HG03103 (cell line): Measurements from ENCODE around the gene FANCC.

Experiments used
- ATAC-seq: cut with Tn5 transposase; IDR thresholded peaks from one replicate; pipeline ENCODE4 v1.9.1; 2021; ENCODE audit warnings: low read depth; ENCODE audit not compliant: unreplicated experiment

FANCC gene

DNA sequence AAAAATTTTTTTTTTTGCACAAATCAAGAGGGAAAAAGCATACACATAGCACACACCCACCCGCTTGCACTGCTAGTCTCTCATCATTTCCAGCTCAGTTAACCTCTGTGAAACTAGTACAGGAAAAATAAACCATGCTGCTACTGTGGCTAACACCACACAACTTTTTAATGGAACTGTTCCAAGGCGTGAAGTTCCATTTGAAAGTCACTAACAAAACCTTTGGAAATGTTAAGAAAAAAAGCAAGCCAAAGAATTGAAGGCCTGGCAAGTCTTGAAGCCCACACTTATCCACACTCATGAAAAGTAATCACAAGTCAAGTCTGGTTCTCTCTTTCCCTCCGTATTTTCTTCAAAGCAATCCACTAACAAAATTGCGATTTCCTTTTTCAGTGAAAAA lies 116.3 kb downstream of the FANCC start:
- ATAC-seq, result no peak

DNA sequence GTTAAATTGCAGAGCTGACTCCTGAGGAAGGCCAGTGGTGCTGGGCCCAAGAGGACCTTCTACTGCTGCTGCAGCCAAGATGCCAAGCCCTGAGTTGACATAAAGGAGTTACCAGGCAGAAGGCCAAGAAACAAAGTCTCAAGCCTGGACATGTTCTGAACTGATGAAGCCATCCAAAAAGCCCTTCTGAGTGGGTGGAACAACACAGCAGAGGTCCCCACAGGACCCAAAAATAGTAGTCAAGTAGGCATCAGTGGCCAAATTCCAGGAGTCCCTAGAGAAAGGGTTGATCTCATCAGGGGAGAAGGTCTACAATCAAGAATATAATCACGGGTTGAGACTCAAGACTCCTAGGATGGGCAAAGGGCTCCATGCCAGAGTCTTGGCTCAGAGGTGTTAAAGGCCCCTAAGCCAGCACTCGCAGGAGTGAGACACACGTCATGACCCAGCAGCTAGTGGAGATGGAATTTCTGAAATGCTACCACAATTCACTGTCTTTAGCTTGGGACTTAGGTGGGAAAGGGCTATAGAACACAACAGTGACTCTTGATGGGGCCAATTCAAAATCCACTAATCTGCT lies 119.7 kb downstream of the FANCC start:
- no peak for ATAC-seq

DNA sequence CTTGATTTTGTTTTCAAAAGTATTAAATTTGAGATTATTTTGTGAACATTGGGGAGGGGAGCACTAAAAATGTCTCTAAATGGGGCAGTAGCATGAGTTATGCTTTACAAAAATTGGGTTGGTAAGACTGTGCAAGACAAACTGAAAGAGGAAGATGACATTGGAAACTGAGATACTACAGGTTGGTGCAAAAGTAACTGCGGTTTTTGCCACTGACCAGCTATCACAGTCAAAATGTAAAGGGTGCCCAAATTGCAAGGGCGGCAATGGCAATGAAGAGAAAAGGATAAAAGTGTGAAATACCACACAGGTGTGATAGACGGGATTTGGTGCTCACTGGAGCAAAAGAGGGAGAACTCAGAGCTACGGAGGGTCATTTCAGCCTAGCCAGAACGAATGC lies 124.0 kb downstream of the FANCC start:
- no peak for ATAC-seq

DNA sequence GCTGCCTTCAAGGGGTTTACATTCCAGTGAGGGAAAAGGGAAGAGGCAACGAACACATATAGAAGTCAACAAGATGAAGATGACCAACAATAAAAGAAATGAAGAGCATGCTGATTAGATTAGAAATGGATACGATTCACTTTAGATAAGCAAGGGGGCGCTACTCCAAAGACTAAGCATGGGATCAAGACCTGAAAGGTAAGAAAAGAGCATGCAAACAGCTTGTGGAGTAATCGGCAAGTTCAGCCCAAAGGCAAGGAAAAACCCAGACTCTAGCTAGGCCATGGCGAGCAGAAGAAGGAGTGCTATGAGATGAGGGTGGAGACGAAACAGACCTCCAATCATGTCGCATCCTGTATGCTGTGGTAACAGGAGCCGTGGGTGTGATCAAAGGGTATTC lies 124.4 kb downstream of the FANCC start:
- ATAC-seq, result no peak

DNA sequence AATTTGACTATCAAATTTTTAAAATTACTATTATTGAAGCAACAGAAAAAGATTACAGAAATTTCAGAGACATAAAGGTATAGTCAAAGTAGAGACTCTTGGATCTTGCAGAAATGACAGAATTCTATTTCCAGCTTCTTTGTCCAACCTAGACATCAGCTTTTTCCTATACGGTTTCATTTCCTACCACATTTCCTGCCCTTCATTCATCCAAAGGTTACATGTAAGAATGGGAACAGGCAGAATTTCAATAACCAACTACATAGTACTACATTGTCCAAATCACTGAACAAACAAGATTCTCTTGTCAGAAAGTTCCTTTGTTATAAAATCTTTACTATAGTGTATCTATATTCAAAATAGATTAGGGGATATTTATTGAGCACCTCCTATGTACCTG lies 124.9 kb downstream of the FANCC start:
- no peak for ATAC-seq

DNA sequence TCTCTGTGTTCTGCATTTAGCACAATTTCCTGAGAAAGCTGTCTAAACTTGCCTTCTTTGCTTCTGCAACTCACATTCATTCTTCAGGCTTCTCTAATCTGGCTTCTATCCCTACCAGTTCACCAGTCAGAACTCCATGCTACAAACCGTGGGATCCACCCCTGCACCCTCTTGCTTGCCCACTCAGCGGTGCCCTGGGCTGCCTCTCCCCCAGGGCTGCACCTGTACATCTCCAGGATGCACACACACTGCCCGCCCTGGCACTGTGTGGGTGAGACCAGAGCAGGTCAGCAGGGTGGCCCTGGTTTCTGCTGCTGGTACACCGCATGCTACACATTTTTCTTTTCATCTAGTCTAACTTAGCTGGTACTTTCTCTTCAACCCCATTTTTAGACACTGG lies 127.1 kb downstream of the FANCC start:
- no peak for ATAC-seq

DNA sequence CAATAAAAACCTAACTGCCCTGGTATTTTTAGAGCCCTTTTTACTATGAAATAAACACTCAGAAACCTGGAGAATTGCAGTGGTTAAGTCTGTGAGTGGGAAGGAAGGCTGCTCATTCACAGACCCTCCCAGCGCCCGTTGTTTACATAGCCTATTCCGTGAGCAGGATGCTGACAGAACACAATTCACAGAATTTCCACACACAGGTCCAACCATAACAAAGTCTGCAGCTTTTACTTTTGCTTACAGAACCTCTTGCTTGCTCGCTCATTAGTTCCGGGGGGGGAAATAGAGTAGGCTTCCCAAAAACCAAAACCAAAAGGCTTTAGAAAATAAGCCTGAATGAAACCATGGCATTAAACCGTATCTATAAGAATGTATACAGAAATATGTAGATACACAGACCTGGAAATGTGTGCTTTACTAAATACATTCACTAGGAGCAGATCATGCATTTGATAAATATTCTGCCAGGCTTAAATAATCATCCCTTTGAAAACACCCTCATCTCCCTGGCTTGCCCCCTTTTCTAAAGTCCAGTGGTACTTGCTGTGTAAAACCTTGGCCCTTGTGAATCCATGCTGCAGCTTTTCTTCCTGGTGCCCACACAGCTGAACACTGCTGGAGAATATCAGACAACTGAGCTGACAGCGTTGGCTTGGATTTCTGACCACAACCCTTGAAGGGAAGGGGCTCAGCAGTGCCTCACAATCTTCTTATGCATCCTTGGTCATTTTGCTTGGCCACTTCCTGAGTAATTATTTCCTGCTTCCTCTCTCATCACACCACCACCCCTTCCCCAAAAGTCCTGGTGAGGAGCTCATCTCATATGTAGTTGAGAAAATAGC lies 128.0 kb downstream of the FANCC start:
- ATAC-seq, result no peak

DNA sequence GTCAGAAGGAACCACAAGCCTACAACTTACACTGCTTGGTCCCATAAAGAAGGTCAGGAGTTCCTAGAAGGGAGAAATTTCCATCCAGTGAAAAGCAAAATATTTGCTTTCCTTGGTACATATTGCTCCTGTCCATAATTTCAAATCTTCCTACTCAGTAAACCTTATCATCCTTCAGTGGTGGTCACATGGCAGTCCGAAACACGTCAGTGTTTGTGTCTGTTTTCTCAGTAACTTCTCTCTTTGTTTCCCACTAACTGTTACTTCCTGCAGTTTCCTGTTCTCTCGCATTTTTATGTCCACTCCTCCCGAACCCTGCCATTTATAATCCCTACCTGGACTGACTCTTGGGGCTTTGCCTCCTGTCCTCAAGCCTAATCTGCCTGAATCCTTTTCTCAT lies 129.1 kb downstream of the FANCC start:
- ATAC-seq, result no peak

DNA sequence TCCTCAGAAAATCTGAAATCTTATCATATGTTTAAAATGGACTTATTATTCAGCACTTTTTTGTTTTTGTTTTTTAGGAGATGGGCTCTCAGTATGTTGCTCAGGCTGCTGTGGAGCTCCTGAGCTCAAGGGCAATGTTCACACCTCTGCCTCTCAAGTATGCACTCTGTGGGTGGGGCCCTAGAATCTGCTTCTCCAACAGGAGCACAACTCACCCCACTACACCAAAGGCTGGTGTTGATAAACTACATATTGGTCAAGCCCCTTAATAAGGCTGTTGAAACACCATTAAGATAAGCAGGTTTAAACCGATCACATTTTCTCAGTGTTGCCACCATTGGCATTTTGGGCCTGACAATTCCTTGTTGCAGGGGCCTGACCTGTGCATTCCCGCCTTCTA lies 131.6 kb downstream of the FANCC start:
- ATAC-seq, result no peak

DNA sequence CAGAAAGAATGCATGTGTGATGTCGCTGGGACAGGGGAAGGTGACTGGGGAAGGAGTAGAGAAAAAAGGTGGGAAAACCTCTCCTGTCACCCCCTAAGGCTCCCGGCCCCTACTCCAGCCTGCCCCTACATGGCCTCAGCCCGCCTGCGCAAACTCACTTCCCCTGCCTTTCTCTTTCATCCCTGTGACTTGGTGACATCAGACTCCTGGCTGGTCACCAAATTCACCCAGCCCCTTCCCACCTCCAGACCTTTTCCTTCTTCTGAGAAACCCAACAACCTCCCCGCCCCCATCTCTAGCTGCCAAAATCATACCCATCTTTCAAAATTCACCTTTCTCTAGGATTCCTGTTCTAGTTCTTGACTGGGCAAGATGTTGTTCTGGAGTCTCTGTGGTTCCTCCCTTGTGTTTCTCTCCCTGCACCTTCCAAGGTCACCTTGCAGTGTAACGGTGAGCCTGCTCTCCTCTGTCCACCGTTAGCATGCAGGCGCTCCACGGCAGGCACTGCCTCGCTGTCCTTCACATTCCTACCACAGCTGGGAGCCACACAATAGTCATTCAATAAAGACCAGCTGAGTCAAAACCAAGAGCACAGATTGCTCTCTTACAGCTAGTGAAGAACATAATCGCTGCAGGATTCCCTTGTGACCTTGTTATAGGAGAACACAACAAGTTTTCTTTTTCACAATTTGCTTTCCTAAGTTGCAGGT lies 134.5 kb downstream of the FANCC start:
- no peak for ATAC-seq

DNA sequence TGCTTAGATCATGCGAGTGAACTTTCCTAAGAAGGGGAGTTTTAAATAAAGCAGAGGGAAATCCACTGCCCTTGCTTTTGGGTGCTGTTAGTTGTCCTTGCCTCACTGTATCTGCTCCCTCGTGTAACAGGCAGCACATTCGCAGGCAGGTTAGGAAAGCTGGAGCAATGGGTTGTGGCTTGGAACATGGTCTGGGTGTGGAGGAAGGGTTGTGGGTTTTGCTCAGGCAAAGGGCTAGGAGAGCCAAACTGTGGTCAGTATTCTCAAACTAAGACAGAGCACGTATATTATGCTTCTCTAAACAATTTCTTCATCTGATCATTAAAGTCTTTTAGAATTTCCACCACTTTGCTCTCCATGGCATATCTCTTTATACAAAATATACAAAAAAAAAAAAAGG lies 135.7 kb downstream of the FANCC start:
- ATAC-seq, result no peak

DNA sequence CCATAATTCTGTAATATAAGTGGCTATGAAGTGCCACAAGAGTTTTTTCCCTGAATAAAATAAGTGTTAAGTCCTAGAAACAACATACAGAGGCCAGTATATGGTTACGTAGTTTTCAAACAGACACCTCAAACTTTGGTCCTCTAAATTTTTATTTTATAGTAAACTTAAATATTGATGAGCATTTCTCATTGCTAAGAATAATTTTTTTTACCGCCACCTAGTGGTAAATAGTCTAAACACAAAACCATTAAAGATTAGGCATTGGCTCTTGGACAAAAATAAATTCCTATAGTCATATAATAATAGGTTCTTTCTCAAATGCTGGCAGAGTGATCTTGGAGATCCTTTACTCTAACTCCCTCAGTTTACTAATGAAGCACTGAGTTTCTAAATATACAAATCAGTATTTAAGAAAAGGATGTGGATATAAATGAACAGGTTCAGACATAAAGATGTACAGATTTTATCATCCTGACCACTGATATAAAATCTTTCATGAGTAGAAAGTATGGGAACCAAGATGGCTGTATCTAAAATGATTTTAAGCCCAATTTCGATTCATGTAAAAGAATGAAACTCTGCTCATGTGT lies 136.2 kb downstream of the FANCC start:
- no peak for ATAC-seq

DNA sequence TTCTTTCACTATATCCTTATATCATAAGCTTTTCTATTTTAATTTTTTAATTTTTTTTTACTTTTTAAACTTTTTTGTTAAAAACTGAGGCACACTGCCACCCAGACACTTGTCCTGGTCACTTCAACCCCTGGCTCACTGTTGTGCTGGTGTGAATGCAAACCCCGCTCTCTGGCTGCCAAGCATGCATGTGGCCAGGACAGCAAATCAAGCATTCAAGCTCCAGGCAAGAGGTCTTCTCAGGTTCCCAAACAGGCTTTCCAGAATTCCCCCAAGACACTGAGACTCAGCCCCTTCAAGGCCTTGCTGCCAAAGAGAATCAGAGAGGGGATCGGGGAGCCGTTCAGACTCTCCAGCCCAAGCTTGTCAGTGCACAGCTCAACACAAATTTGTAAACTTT lies 139.9 kb downstream of the FANCC start:
- ATAC-seq, result no peak

DNA sequence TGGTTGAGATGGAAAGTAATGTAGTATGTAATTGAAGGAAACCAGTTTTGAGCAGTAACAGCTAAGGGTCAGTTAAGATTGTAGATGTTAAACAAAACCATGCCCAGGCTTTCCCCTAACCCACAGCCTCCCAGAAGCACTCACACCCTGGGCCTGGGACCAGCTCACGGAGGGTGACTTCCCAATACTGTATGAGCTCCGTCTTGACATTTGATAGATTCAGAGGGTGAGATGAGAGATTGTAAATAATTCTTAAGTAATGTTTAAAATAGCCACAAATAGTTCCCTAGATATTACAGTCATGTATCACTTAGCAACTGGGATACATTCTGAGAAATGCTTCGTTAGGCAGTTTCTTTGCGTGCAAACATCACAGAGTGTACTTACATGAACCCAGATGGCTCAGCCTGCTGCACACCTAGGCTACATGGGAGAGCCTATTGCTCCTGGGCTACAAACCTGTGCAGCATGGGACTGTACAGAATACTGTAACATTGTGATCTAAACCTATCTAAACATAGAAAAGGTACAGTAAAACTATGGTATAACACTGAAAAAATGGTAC lies 140.7 kb downstream of the FANCC start:
- ATAC-seq, result no peak

DNA sequence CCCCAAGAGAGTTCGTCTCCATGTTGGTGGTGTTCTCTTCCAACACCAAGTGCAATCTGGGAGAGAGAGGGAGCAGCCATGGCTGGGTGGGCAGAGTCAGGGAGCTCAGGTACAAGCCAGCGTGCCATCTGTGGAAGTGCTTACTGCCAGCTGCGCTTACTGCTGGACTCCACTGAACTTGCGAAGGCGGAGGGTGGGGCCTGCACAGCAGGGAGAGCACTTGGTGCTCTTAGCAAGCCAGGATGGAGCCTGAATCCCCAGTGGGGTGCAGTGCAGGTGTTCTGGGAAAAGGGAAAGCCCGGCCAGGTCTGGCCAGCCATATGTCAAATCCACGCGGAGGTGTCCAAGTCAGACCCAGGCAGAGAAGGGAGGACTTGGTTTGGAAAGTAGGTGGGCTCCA lies 142.0 kb downstream of the FANCC start:
- ATAC-seq, result no peak

DNA sequence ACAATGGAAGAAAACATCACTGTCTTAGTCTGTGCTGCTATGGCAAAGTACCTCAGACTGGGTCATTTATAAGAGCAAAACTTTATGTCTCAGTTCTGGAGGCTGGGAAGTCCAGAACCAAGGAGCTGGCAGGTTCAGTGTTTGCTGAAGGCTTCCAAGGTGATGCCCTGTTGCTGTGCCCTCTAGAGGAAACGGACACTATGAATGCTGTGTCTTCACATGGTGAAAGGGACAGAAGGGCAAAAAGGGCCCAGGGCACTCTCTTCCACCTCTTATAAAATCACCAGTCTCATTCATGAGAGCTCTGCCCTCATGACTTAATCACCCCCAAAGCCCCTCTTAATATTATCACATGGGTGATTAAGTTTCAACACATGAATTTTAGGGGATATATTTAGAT lies 143.5 kb downstream of the FANCC start:
- ATAC-seq, result no peak

DNA sequence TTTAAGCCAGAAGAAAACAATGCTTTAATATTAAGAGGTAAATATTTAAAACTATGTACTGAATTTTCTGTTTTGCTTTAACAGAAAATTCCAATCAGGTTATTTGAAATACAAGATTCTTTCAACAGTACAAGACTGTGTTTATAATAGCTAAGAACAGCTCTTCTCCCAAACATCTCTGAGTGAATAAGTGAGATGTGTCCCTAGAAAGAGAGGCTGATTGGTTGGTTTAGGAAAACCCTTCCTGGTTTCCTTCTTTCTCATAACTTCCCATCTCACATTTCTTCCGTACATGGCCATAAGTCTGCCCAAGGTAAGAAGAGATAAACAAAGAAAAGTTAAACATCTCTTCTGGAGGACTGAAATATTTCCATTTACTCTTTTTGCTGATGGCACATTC lies 145.9 kb downstream of the FANCC start:
- no peak for ATAC-seq

DNA sequence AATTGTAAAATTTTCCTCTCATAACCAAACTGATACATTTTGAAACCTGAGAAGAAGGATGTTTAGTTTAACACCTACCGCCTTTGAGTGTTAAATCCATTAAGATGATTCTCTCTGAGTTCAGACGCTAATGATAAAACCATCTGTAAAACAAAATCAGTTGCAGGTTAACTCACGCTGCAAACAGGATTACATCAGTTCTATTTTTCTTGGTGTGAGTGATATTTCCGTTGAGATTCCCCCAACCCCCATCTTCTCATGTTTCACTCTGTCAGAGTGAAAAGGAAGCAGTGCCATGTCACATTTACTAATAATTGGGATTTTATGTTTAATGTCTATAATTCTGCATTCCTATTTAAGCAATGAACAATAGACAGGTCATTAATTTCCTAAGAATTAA lies 146.5 kb downstream of the FANCC start:
- no peak for ATAC-seq

DNA sequence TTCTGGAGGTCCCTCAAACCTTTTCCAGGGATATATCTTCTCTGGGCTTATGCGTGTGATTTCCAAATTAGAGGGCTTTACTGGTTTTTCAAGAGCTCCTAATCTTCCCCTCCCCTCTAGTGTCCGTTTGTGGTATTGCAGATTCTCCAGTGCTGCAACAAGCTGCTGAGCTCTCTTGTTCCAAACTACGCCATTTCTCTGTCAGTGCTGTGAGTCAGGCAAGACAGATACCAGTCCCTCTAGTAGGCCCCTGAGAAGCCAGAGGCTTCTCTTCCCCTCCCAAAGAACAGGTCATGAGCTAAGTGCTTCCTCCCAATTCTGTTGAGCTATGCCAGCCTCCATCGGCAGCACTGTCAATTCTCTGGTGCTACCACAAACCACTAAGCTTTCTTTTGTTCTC lies 149.5 kb downstream of the FANCC start:
- no peak for ATAC-seq

DNA sequence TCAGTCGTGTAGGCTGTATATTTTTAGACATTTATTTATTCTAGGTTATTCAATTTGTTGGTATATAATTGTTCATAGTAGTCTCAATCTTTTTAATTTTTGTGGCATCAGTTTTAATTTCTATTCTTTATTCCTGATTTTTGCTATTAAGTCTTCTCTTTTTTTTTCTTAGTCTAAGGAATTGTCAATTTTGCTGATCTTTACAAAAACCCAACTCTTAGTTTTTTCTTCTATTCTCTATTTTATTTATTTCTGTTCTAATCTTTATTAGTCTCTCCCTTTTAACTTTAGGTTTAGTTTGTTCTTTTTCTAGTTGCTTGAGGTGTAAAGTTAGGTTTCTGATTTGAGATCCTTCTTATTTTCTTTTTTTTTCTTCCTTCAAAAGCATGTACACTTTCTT lies 152.5 kb downstream of the FANCC start:
- no peak for ATAC-seq

DNA sequence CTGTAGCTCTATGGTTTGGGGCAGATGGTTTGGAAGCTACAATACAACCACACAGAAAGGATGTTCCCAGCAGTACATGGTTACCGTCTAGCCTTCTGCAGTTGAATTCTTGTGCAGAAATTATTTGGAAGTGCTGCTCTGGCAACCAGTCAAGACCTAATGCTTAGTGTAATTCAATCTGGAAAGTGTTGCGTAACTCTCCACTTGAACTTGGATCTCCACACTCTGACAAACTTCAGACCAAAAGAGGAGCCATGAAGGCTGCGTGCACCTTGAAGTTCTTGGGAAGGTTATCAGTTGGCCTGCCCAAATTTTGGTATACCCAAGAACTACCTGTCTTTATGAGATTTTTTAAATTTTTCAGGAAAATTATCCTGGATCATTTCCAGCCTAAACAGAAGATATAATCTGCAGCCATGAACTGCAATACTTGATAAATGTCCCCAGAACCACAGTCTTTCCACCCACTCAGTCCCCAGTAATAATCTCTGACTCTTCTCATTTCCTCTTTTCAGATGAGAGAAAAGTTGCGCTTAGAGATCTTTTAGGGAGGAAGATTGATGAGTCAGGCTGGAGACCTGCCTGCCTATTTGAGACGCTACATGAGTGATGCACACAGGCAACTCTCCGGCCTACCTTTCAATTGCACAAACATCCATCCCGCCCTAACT lies 159.9 kb downstream of the FANCC start:
- peak; percentile 91 for ATAC-seq
